Vagina (tissue), 2 donors: ENCODE data around the gene PPP3CA.

Experiments used
- POLR2A ChIP-seq, 2 donors: fragments of 450-650 bp; IDR thresholded peaks; one replicate each; pipeline ENCODE4 v1.6.1; 2017; ENCODE audit warnings: antibody characterized with exemption in 2 of 2, mild to moderate bottlenecking in 2 of 2, moderate library complexity in 2 of 2
- POLR2AphosphoS5 ChIP-seq, 2 donors: sonication (generic); formaldehyde crosslinking; IDR thresholded peaks; one replicate each; pipeline ENCODE4 v1.9.0; 2017; ENCODE audit warnings: antibody characterized with exemption in 2 of 2, mild to moderate bottlenecking in 2 of 2, low read depth in 1 of 2; ENCODE audit not compliant: insufficient read depth in 1 of 2
- TF ChIP-seq, protein P1 (sequence below), 3 experiments: fragments of 450-650 bp in 2 of 3; fragments of 200-600 bp in 1 of 3; sonication (generic) in 1 of 3; IDR thresholded peaks; one replicate each; pipeline ENCODE4 v1.5.1; 2017 to 2019; ENCODE audit warnings: antibody characterized with exemption in 3 of 3, mild to moderate bottlenecking in 2 of 3, moderate library complexity in 2 of 3

DNA sequence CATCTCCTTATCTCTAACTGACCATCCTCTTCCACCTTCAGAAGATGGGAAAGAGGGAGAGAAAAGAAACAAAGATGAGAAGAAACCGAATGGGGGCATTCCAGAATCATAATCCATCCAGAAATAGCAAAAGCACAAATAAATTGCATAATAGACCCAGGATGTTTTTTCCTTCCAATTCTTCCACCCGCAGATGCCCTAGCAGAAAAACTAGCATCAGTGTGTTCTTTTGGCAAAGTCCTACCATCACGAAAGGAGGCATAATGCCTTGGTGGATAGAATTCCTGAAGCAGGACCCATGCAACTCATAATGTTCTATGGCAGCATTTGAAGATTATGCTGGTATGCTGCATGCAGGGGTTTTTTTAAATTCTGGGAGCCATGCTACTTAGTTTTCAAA, 279.2 kb downstream of the PPP3CA start:
- TF ChIP-seq POLR2AphosphoS5 (IDR thresholded peaks at IDR 0.05; ENCODE audit: insufficient read depth in 1 of 2, low read depth in 1 of 2): no peak
- TF ChIP-seq POLR2A (IDR thresholded peaks at IDR 0.05): no peak
- TF ChIP-seq, protein P1, sequence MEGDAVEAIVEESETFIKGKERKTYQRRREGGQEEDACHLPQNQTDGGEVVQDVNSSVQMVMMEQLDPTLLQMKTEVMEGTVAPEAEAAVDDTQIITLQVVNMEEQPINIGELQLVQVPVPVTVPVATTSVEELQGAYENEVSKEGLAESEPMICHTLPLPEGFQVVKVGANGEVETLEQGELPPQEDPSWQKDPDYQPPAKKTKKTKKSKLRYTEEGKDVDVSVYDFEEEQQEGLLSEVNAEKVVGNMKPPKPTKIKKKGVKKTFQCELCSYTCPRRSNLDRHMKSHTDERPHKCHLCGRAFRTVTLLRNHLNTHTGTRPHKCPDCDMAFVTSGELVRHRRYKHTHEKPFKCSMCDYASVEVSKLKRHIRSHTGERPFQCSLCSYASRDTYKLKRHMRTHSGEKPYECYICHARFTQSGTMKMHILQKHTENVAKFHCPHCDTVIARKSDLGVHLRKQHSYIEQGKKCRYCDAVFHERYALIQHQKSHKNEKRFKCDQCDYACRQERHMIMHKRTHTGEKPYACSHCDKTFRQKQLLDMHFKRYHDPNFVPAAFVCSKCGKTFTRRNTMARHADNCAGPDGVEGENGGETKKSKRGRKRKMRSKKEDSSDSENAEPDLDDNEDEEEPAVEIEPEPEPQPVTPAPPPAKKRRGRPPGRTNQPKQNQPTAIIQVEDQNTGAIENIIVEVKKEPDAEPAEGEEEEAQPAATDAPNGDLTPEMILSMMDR (IDR thresholded peaks at IDR 0.05): no peak
